Type B pancreatic cell (in vitro differentiated cells): Measurements from ENCODE around the gene TMEM121B. TPM values are rescaled to one million over a fixed set of nuclear protein-coding genes. Genes with fewer than 3 reads are reported as not detected.

Experiments
- DNase-seq: peaks from one replicate; pipeline ENCODE4 v3.0.0; 2021; ENCODE audit warnings: mixed read lengths; ENCODE audit not compliant: unreplicated experiment; ENCODE audit errors: extremely low spot score
- H3K27ac Mint-ChIP-seq: 2 replicates; pipeline ENCODE4 v1.8.0; 2021; ENCODE audit warnings: mild to moderate bottlenecking, mixed read lengths
- H3K27me3 Mint-ChIP-seq: 2 replicates; pipeline ENCODE4 v1.8.0; 2021; ENCODE audit warnings: mixed read lengths
- H3K36me3 Mint-ChIP-seq: 2 replicates; pipeline ENCODE4 v1.8.0; 2021; ENCODE audit warnings: mixed read lengths
- H3K4me1 Mint-ChIP-seq: one replicate; pipeline ENCODE4 v1.8.0; 2021; ENCODE audit warnings: mixed read lengths; ENCODE audit not compliant: unreplicated experiment
- H3K4me3 Mint-ChIP-seq: 2 replicates; pipeline ENCODE4 v1.8.0; 2021; ENCODE audit warnings: mild to moderate bottlenecking, mixed read lengths
- H3K9me3 Mint-ChIP-seq: 2 replicates; pipeline ENCODE4 v1.8.0; 2021; ENCODE audit warnings: mixed read lengths
- CTCF ChIP-seq: fragments of 200-600 bp; sonication (generic); conservative IDR thresholded peaks from 2 replicates; pipeline ENCODE4 v1.5.0; 2021; ENCODE audit warnings: antibody characterized with exemption, mild to moderate bottlenecking
- total RNA-seq: library from RNA; stranded (reverse); gene quantifications from 2 replicates; pipeline ENCODE4 v1.2.1, GENCODE V29; 2021; ENCODE audit warnings: low replicate concordance

Gene TMEM121B
- total RNA-seq, 1 donor from 2014 or later: 2.9 TPM

- no peaks in the 10 kb centered on the region for H3K27me3 Mint-ChIP-seq
- no peak for TF ChIP-seq CTCF
Observed at GRCh38 chr22:17105143-17106129, 15.7 kb downstream of the TMEM121B start.

GRCh38 chr22:17104336-17104935 is 16.7 kb downstream of the TMEM121B start:
- TF ChIP-seq CTCF: no peak
- no peak for DNase-seq
- H3K27me3 Mint-ChIP-seq: no peaks in the 10 kb centered on the region
- no peak overlapping the region for H3K27ac Mint-ChIP-seq
- H3K4me1 Mint-ChIP-seq: no peaks in the 10 kb centered on the region
- peaks cover 4% of the 10 kb centered on the region for H3K36me3 Mint-ChIP-seq
- no peak overlapping the region for H3K4me3 Mint-ChIP-seq
- H3K9me3 Mint-ChIP-seq: no peaks in the 10 kb centered on the region

More at GRCh38 chr22:17105143-17106129, 15.7 kb downstream of the TMEM121B start:
- Mint-ChIP-seq H3K4me1 (no peaks in the 10 kb centered on the region), H3K9me3 (no peaks in the 10 kb centered on the region), H3K36me3 (peaks cover 4% of the 10 kb centered on the region), H3K4me3 (no peak overlapping the region), H3K27ac (no peak overlapping the region)
- no peak for DNase-seq

- DNase-seq: no peak
- Mint-ChIP-seq H3K9me3 (no peaks in the 10 kb centered on the region), H3K4me3 (no peak overlapping the region), H3K36me3 (peaks cover 4% of the 10 kb centered on the region), H3K4me1 (no peaks in the 10 kb centered on the region), H3K27me3 (no peaks in the 10 kb centered on the region), H3K27ac (no peak overlapping the region)
- no peak for TF ChIP-seq CTCF
Observed at GRCh38 chr22:17103351-17103750, 17.8 kb downstream of the TMEM121B start.

- no peak for DNase-seq
- H3K36me3 Mint-ChIP-seq: peaks cover 4% of the 10 kb centered on the region
- no peak for TF ChIP-seq CTCF
Observed at GRCh38 chr22:17102297-17102667, 18.9 kb downstream of the TMEM121B start.

GRCh38 chr22:17101475-17102296 is 19.5 kb downstream of the TMEM121B start:
- no peak for DNase-seq
- no peaks in the 10 kb centered on the region for H3K4me1 Mint-ChIP-seq
- H3K4me3 Mint-ChIP-seq: no peak overlapping the region
- TF ChIP-seq CTCF: no peak
- no peak overlapping the region for H3K27ac Mint-ChIP-seq
- H3K9me3 Mint-ChIP-seq: no peaks in the 10 kb centered on the region
- no peaks in the 10 kb centered on the region for H3K27me3 Mint-ChIP-seq
- peaks cover 4% of the 10 kb centered on the region for H3K36me3 Mint-ChIP-seq

More at GRCh38 chr22:17102297-17102667, 18.9 kb downstream of the TMEM121B start:
- Mint-ChIP-seq H3K4me1 (no peaks in the 10 kb centered on the region), H3K27me3 (no peaks in the 10 kb centered on the region), H3K9me3 (no peaks in the 10 kb centered on the region), H3K27ac (no peak overlapping the region), H3K4me3 (no peak overlapping the region)
